Tibial nerve (tissue), 4 donors: ENCODE data around the gene CTNND2.

Experiments
- EP300 ChIP-seq, 2 donors: sonication (generic); formaldehyde crosslinking; IDR thresholded peaks; one replicate each; pipeline ENCODE4 v1.6.1; 2017; ENCODE audit warnings: antibody characterized with exemption in 2 of 2, mild to moderate bottlenecking in 1 of 2
- POLR2A ChIP-seq, 2 donors: fragments of 450-650 bp; IDR thresholded peaks; one replicate each; pipeline ENCODE4 v1.6.1; 2017; ENCODE audit warnings: antibody characterized with exemption in 2 of 2, mild to moderate bottlenecking in 2 of 2, moderate library complexity in 2 of 2
- TF ChIP-seq, protein P1 (sequence below), 5 experiments: fragments of 200-600 bp in 3 of 5; fragments of 450-650 bp in 2 of 5; sonication (generic) in 3 of 5; IDR thresholded peaks; one replicate each; pipeline ENCODE4 v1.5.1; 2016 to 2019; ENCODE audit warnings: antibody characterized with exemption in 5 of 5, mild to moderate bottlenecking in 3 of 5, moderate library complexity in 2 of 5

- TF ChIP-seq, protein P1, sequence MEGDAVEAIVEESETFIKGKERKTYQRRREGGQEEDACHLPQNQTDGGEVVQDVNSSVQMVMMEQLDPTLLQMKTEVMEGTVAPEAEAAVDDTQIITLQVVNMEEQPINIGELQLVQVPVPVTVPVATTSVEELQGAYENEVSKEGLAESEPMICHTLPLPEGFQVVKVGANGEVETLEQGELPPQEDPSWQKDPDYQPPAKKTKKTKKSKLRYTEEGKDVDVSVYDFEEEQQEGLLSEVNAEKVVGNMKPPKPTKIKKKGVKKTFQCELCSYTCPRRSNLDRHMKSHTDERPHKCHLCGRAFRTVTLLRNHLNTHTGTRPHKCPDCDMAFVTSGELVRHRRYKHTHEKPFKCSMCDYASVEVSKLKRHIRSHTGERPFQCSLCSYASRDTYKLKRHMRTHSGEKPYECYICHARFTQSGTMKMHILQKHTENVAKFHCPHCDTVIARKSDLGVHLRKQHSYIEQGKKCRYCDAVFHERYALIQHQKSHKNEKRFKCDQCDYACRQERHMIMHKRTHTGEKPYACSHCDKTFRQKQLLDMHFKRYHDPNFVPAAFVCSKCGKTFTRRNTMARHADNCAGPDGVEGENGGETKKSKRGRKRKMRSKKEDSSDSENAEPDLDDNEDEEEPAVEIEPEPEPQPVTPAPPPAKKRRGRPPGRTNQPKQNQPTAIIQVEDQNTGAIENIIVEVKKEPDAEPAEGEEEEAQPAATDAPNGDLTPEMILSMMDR (IDR thresholded peaks at IDR 0.05): no peak
- TF ChIP-seq POLR2A (IDR thresholded peaks at IDR 0.05): no peak
- TF ChIP-seq EP300 (IDR thresholded peaks at IDR 0.05): no peak
These were observed 614.5 kb downstream of the CTNND2 start for GRCh38 chr5:11289733-11290132.
